Left lobe of liver (tissue), 2 donors: ENCODE data around the gene CPHXL2. TPM values are rescaled to one million over a fixed set of nuclear protein-coding genes. Genes with fewer than 3 reads are reported as not detected.

Experiments used
- ATAC-seq: fragments of 200-7000 bp; cut with Tn5 transposase; one replicate; pipeline ENCODE4 v1.9.1; 2020; ENCODE audit warnings: mild to moderate bottlenecking, moderate library complexity
- DNase-seq: peaks from one replicate; pipeline ENCODE4 v3.0.0-alpha.2; 2020; ENCODE audit warnings: low spot score
- total RNA-seq: library from RNA; stranded (reverse); gene quantifications from one replicate; pipeline ENCODE4 v1.2.1, GENCODE V29; 2021
- donor health status: DM: no; HTN: no; CAD: no; lungs with moderate emphysema.
- donor health status: DM: no; HTN: yes; CAD: no.

Gene CPHXL2
- total RNA-seq, 1 donor from 2014 or later = not detected

- no peak for ATAC-seq
Measured at GRCh38 chr16:75644240-75645012, 32.4 kb downstream of the CPHXL2 start.

GRCh38 chr16:75640598-75640997 lies 36.2 kb downstream of the CPHXL2 start:
- no peak for ATAC-seq
- no peak for DNase-seq

More at GRCh38 chr16:75644240-75645012, 32.4 kb downstream of the CPHXL2 start:
- DNase-seq = no peak

GRCh38 chr16:75635036-75635435 lies 41.8 kb downstream of the CPHXL2 start:
- no peak for ATAC-seq
- DNase-seq = no peak

- DNase-seq = no peak
- no peak for ATAC-seq
Measured at GRCh38 chr16:75632857-75633256, 44.0 kb downstream of the CPHXL2 start.

- DNase-seq = no peak
- ATAC-seq = no peak
Measured at GRCh38 chr16:75630052-75630451, 46.8 kb downstream of the CPHXL2 start.

- DNase-seq (no peak), ATAC-seq (no peak)
Measured at GRCh38 chr16:75629132-75629531, 47.7 kb downstream of the CPHXL2 start.

- ATAC-seq (no peak), DNase-seq (no peak)
Measured at GRCh38 chr16:75628351-75628750, 48.5 kb downstream of the CPHXL2 start.

GRCh38 chr16:75627851-75628250 lies 49.0 kb downstream of the CPHXL2 start:
- ATAC-seq (no peak), DNase-seq (no peak)

- ATAC-seq (no peak), DNase-seq (no peak)
Measured at GRCh38 chr16:75626806-75627205, 50.0 kb downstream of the CPHXL2 start.

GRCh38 chr16:75624921-75625334 lies 51.9 kb downstream of the CPHXL2 start:
- ATAC-seq = no peak
- no peak for DNase-seq

GRCh38 chr16:75622761-75623605 lies 53.8 kb downstream of the CPHXL2 start, which contains the start of gene ADAT1:
Gene ADAT1 (minus strand): TSS chr16:75623281. CDS start chr16:75620799, 2,482 bp downstream.
- peak; percentile 96 for ATAC-seq
- peak; percentile 98 for DNase-seq

GRCh38 chr16:75621170-75621477 lies 55.7 kb downstream of the CPHXL2 start:
- DNase-seq (no peak), ATAC-seq (no peak)

GRCh38 chr16:75620326-75621169 lies 56.3 kb downstream of the CPHXL2 start:
- DNase-seq (no peak), ATAC-seq (no peak)

- no peak for DNase-seq
Measured at GRCh38 chr16:75618780-75619179, 58.0 kb downstream of the CPHXL2 start.

GRCh38 chr16:75617121-75617520 lies 59.7 kb downstream of the CPHXL2 start:
- ATAC-seq (no peak), DNase-seq (no peak)

More at GRCh38 chr16:75618780-75619179, 58.0 kb downstream of the CPHXL2 start:
- ATAC-seq = no peak

- DNase-seq (no peak), ATAC-seq (no peak)
Measured at GRCh38 chr16:75616521-75617010, 60.2 kb downstream of the CPHXL2 start.

GRCh38 chr16:75615619-75616018 lies 61.2 kb downstream of the CPHXL2 start:
- DNase-seq (no peak), ATAC-seq (no peak)

- no peak for DNase-seq
- ATAC-seq = no peak
Measured at GRCh38 chr16:75614066-75614897, 62.5 kb downstream of the CPHXL2 start.
